ENCODE measurements around the gene ZNF746. TPM values are rescaled to one million over a fixed set of nuclear protein-coding genes. Genes with fewer than 3 reads are reported as not detected.
A peak's percentile ranks its signal among the peaks of the same experiment; 100 is the strongest.

Gene ZNF746
- total and polyA plus RNA-seq, 2 of the 13 experiments (the other 11 are each of a cell fraction or from before 2014, with no cell fraction given) = 3.8 to 8.1 TPM

DNA sequence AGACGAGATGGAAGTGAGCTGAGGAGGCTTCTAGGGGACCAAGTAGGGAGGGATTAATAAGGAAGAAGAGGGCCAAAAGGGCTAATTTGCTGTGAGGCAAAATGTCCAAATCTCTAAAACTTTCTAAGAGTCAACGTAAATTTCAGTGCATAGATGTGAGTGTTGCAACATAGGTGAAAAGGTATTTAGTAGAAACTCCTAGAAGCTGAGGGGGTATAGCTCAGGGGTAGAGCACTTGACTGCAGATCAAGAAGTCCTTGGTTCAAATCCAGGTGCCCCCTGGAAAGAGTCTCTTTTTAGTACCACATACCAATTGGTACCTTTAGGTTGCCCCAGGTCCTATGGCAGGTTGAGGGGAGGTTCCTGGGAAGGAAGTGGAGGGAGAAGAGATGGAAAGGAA lies 48.7 kb upstream of the ZNF746 start:
- FAIRE-seq = no peak
- no peak overlapping the region for H3K27ac ChIP-seq (ENCODE audit: extremely low read length, insufficient read depth, low read length)
- H3K79me2 ChIP-seq (ENCODE audit: insufficient read depth, low read length) = no peaks in the 10 kb centered on the region
- WGBS (ENCODE audit: low lambda C conversion rate) = 97% methylated on average over 2 of the region's 2 CpGs
- no peak overlapping the region for H2AFZ ChIP-seq (ENCODE audit: low read length)
- no TSS peak for BruUV-seq (replicated peaks)
- intact Hi-C loops (cut with micrococcal nuclease; ENCODE audit: unreplicated experiment) (no loop called here), in situ Hi-C loops (cut with HindIII; ENCODE audit: extremely low pct_ligation_motif_present, low pct_unique_long_range_greater_than_20kb) (no loop called here)
- H3K9ac ChIP-seq (ENCODE audit: insufficient read depth, low read depth, low read length) = no peak overlapping the region
- POLR2A ChIA-PET = no interaction called here
- CTCF ChIA-PET (ENCODE audit: low intra/inter-chr PET ratio, low total read pairs) = no interaction called here
- H3K9me3 ChIP-seq (ENCODE audit: low read length) = no peaks in the 10 kb centered on the region
- peaks cover 17 to 45% of the 10 kb centered on the region in 2 experiments for H3K36me3 ChIP-seq (replicated peaks in 1 of 2; ENCODE audit: control insufficient read depth in 1 of 2, insufficient read depth in 2 of 2, low read length in 2 of 2)
- no peak for ATAC-seq
- no peaks in the 10 kb centered on the region for H4K20me1 ChIP-seq (ENCODE audit: insufficient read depth, low read length)
- TF ChIP-seq CEBPB (IDR thresholded peaks at IDR 0.05; ENCODE audit: borderline replicate concordance, low read depth, low read length) (peak; percentile 31; the same call in 1 of the 2 replicates), ZNF816 (CRISPR knock-in tag; IDR thresholded peaks at IDR 0.05; ENCODE audit: borderline replicate concordance) (no peak), ZNF24 (IDR thresholded peaks at IDR 0.05) (0 out of 2 replicates have a peak, but pooled peaks have one; percentile 28), HIVEP1 (CRISPR knock-in tag; IDR thresholded peaks at IDR 0.05) (no peak), JARID2 (CRISPR knock-in tag; IDR thresholded peaks at IDR 0.05; ENCODE audit: insufficient replicate concordance) (no peak), ZNF547 (CRISPR knock-in tag; IDR thresholded peaks at IDR 0.05) (no peak)
- TF ChIP-seq, protein P1, sequence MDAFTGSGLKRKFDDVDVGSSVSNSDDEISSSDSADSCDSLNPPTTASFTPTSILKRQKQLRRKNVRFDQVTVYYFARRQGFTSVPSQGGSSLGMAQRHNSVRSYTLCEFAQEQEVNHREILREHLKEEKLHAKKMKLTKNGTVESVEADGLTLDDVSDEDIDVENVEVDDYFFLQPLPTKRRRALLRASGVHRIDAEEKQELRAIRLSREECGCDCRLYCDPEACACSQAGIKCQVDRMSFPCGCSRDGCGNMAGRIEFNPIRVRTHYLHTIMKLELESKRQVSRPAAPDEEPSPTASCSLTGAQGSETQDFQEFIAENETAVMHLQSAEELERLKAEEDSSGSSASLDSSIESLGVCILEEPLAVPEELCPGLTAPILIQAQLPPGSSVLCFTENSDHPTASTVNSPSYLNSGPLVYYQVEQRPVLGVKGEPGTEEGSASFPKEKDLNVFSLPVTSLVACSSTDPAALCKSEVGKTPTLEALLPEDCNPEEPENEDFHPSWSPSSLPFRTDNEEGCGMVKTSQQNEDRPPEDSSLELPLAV (CRISPR knock-in tag; conservative IDR thresholded peaks at IDR 0.05; ENCODE audit: low read depth) = no peak
- no peak overlapping the region for H3K4me2 ChIP-seq (ENCODE audit: low read depth, low read length)
- H3K27me3 ChIP-seq (ENCODE audit: control insufficient read depth in 1 of 2, insufficient read depth in 2 of 2, low read length in 2 of 2) = no peaks in the 10 kb centered on the region
- no peak overlapping the region for H3K4me3 ChIP-seq (replicated peaks in 1 of 3; ENCODE audit: insufficient read depth in 1 of 3, low read depth in 2 of 3, low read length in 3 of 3)
- H3K4me1 ChIP-seq (ENCODE audit: insufficient read depth, low read length) = no peaks in the 10 kb centered on the region
- no peak for DNase-seq (ENCODE audit: low spot score)

DNA sequence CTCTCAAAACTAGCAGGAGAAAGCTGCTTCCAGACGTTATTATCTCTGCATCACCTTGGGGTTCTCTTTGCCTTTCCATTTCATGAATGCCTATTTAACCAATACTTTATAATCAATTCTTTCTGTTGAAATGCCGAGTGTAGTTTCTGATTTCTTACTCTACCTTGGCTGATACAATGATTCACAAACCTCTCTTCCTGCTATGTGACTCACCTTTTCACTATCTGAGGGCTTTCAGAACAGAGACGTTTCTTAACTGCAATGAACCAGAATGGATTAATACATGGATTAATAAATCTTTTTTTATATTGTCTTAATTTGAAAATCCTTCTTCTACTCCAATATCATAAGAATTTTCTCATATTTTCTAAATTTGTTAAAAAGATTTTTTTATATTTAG lies 46.4 kb upstream of the ZNF746 start:
- WGBS (ENCODE audit: low lambda C conversion rate) = 71% methylated on average over 3 of the region's 3 CpGs
- Histone ChIP-seq H3K4me2 (ENCODE audit: low read depth, low read length) (no peak overlapping the region), H4K20me1 (ENCODE audit: insufficient read depth, low read length) (no peaks in the 10 kb centered on the region), H3K9ac (ENCODE audit: insufficient read depth, low read depth, low read length) (no peak overlapping the region), H3K4me1 (ENCODE audit: insufficient read depth, low read length) (no peaks in the 10 kb centered on the region), H2AFZ (ENCODE audit: low read length) (no peak overlapping the region), H3K36me3 (replicated peaks in 1 of 2; ENCODE audit: control insufficient read depth in 1 of 2, insufficient read depth in 2 of 2, low read length in 2 of 2) (peaks cover 10 to 25% of the 10 kb centered on the region in 2 experiments), H3K4me3 (replicated peaks in 1 of 3; ENCODE audit: insufficient read depth in 1 of 3, low read depth in 2 of 3, low read length in 3 of 3) (no peak overlapping the region), H3K27me3 (ENCODE audit: control insufficient read depth in 1 of 2, insufficient read depth in 2 of 2, low read length in 2 of 2) (no peaks in the 10 kb centered on the region), H3K27ac (ENCODE audit: extremely low read length, insufficient read depth, low read length) (no peak overlapping the region), H3K79me2 (ENCODE audit: insufficient read depth, low read length) (no peaks in the 10 kb centered on the region), H3K9me3 (ENCODE audit: low read length) (no peaks in the 10 kb centered on the region)
- CTCF ChIA-PET (ENCODE audit: low intra/inter-chr PET ratio, low total read pairs) = no interaction called here
- POLR2A ChIA-PET = no interaction called here
- in situ Hi-C loops (cut with HindIII; ENCODE audit: extremely low pct_ligation_motif_present, low pct_unique_long_range_greater_than_20kb) = no loop called here
- ATAC-seq (no peak), FAIRE-seq (no peak), DNase-seq (ENCODE audit: low spot score) (no peak)
- TF ChIP-seq RFX1 (IDR thresholded peaks at IDR 0.05) = no peak
- TF ChIP-seq ADNP (CRISPR knock-in tag; IDR thresholded peaks at IDR 0.05) = no peak
- TF ChIP-seq ZNF780A (CRISPR knock-in tag; IDR thresholded peaks at IDR 0.05) = no peak
- no peak for TF ChIP-seq PHF20 (CRISPR knock-in tag; IDR thresholded peaks at IDR 0.05)
- no peak for TF ChIP-seq MED1 (CRISPR knock-in tag; IDR thresholded peaks at IDR 0.05)
- no TSS peak for BruUV-seq (replicated peaks)
- intact Hi-C loops (cut with micrococcal nuclease; ENCODE audit: unreplicated experiment) = no loop called here
